HG02943 (cell line): ENCODE results near the gene CDK2AP2.

Experiments
- ATAC-seq: cut with Tn5 transposase; IDR thresholded peaks from one replicate; pipeline ENCODE4 v1.9.1; 2021; ENCODE audit warnings: mild to moderate bottlenecking, low read depth, moderate library complexity; ENCODE audit not compliant: unreplicated experiment

The CDK2AP2 gene

DNA sequence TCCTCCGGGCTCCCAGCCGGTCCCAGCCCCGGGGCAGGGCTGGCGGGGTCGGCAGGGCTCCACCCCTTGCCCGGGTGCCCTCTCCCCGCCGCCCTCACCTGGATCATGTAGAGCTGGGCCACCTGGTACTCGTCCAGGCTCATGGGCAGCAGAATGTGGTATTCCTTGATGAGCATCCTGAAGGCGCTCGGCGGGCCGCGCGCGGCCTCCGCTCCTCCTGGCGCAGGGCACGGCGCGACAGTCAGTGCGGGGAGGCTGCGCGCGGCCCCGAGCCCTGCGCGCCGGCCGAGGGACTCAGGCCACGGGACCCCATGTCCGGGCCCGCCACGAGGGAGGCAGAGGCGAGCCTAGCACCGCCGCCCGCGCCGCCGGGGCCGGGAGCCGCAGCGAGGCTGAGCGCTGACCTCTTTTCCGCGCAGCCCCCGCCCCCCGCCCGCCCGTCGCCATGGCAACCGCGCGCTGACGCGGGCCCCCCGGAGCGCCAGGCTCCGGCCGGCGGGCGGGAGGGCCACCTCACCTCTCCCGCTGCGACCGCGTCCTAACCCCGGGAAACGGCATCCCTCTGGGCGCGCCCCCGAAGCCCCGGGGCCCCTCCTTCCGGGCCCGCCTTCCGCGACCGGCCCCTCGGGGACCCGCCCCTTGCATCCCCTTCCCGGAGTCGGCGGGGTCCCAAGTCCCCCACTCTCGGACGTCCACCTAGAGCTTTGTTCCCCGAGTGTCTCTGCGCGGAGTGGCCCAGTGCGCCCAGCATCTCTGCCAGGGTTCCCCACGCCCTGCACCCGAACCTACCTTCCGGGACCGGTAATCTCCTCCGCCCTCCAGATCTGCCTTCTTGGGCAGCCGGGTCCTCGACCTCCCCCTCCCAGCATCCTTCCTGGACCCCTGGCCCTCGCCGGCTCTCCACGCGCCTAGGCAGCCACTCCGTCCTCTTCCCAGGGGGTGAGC is 3.7 kb downstream of the CDK2AP2 start:
- no peak for ATAC-seq

DNA sequence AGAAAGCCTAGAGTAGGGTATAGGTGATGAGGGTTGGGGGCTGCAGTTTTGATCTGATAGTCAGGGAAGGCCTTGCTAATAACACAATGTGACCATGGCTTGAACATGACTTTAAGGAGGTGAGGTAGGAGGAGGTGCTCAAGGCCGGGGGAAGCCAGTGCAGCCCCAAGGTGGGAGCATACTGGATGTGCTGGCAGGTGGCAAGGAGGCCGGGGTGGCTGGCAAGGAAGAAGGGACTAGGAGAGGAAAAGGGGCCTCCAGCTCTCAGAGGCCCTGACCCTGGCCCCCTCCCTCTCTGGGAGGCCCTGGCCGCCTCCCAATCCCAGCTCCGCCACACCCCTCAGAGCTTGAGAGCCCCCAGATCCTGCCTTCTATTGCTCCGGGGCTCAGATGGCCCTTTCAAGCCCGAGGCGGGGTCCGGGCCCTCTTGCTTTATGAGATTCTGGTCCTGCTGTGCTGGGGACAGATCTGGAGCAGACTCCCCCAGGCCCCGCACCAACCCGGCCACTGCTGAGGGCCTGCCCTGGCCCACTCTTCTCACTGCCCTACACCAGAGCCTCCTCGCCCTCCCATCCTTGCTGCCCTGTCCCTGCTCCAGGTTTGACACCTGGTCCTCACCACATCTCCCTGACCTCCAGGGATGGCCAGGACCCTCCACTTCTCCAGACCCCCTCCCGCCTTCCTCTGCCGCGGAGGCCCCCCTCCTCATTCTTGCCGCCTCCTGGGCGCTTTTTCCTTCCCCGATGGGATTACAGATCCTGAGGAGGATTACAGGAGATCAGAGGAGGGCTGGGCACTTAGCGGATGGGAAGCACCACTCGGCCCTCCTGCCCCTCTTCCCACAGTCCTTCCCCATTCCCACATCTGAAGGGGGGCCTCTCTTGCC is 4.6 kb downstream of the CDK2AP2 start:
- no peak for ATAC-seq

DNA sequence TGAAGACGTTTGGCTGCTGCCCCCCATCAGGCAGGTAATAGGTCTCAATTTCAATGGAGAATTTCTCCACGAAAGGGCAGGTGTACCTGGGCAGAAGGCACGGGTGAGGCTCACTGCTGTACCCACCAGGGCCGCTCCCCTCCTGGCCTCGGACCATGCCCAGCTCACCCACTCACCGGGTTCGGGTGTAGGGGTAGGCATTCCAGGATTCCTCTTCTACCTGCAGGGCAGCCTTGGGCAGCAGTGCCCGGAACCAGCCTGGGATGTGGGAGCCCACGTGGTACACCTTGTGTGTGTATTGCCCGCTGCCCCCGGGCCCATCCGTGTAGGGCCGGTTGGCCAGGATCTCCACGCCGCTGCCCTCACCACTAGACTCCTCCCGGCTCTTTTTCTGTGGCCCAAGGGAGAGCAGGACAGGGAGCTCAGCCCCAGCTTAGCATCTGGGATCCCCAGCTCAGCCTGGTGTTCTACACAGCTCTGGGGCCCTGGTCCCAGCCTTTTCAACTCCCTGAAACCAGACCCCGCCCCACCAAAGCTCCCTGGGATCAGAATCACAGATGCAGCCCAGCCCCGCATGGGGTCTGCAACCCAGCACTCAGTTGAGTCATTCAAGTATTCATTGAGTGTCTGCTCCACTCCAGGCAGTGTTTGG is 5.5 kb downstream of the CDK2AP2 start:
- no peak for ATAC-seq

DNA sequence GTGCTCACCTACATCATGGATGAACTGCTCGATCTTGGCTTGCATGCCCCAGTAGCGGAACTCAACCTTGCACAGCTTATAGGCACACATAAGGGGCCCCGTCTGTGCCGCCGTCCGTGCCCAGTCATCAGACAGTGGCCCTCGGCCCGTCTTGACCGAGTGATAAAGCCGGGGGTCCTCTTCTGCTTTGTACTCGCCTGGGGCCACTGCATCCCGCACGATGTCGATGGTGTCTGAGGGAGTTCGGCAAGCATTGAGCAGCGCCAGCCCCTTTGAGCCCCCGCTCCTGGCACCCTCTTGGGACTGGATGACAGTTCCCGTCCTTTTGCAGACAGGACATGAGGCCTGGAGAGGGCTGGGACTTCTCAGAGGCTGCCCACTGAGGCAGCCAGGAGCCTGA is 6.1 kb downstream of the CDK2AP2 start:
- ATAC-seq, result no peak

DNA sequence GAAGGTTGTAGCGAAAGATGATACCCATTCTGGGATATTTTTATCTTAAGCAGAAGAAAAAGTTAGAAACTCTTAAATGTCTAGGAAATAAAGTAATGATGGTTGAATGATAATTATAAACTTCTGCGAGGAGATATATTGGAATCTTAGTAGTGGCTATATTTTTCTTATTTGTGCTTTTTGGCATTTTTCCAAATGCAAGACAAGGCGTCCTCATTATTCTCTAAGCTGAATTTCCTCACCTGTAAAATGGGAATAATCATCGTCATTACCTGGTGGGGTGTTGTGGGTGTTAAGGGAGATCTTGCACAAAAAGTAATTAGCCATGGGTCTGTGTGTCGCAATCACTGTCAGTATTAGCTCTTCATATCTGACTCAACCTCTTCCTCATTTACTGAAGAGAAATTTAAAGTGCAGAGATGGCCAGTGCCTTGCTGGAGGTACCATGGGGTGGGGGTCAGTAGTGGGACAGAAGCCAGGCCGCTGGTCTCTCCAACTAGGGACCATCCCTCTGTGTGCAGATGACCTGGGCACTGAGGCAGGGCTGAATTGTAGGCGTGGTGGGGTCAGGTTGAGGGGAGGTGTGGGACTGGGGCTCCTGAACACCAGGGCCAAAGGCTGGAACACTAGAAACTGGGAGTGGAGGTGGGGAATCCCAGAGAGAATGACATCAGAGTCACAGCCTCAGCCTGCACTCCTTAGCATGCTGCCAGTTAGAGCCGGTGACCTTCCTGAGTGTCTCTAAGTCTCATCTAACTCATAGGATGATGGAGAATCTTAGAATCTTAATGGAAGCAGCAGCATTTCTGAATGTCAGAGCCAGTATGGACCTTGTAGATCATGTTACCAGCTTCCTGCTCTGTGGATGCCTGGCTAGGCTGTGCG is 6.9 kb downstream of the CDK2AP2 start:
- ATAC-seq, result no peak

DNA sequence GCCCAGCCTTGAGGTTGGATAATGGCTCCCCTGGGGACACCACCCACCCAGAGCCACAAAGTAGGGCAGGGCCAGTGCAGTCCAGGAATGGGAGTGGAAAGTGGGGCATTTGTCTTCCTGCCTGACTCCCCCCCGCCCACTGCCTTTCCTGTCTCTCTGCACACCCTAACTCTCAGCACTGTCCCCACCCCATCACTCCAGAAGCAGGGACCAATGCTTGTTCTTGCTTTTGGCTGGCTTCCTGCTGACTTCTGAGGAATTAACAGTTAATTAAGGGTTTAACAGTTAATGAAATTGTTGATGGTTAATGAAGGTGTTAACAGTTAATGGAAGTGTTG is 7.5 kb downstream of the CDK2AP2 start:
- no peak for ATAC-seq

DNA sequence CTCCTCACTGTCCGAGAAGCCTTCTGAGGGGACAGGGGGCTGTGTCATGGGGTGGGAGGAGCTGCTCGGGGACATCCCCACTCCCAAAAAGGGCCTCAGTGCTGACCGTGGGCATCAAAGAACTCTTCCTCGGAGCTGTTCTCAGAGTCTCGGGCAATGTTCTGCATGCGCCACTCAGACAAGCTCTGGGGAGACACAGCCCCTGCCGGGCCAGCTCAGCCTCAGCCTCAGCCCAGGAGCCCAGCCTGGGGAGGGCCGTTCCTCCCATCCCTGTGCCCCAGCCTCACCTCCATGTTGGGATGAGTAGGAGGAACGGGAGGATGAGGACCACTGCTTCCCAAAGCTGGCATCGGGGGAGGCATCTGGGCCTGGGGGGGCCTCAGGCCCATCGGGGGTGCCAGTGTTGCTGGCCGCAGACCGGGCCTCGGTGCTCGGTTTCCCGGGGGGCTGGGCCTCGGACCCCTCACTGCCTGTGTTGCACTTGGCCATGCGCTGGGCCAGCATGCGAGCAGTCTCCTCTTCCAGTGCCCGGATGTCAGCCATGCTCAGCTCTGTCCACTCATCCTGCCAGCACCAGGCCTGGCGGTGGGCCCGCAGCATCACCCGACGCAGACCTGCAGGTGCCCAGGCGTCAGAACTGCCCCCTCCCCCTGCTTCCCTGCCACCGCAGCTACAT is 8.0 kb downstream of the CDK2AP2 start:
- ATAC-seq, result no peak

DNA sequence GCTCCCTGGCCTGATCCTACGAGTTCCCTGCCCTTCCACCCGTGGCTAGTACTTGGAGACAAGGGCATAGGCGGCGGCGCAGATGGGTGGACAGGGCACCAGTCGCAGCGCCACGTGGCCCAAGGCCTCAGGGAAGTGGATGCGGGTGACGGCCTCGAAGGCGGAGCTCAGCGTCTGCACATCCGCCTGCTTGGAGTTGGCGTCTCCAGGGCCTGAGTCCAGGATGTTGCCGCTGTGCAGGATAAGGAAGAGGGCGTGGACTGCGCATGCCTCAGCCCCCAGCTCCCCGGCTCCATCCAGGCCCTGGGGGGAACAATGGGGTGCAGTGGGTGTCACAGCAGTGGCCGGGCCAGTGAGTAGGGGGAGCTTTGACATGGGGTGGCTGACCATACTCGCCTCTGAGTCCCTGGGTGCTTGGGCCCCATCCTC is 9.4 kb downstream of the CDK2AP2 start:
- ATAC-seq, result no peak

DNA sequence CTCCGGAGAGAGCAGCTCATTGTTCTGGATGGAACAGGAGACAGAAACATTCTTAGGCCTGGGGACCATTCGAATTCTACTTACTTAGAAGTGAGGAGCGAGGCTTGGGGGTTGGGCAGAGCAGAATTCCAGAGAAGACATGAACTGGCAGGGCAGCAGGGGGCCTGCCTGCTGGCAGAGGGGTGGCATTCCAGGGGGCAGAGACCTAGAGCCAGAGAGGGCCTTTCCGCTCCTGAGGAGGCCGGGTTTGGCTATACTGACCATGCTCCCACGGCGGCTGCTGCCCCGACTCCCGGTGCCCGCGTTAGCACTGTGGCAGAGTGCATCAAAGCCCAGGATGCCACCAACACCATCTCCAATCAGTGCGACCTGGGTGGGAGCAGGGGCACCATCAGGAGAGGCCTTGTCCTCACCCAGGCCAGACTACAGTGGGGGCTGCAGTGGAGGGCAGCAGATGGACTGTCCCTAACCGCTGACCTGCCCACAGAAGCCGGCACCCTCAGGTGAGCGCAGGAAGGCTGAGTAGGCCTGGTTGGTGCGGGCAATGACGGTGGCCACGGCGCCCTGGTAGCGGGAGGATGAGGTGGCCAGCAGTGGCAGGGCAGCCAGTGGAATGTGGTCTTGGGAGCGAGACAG is 10.2 kb downstream of the CDK2AP2 start:
- no peak for ATAC-seq

DNA sequence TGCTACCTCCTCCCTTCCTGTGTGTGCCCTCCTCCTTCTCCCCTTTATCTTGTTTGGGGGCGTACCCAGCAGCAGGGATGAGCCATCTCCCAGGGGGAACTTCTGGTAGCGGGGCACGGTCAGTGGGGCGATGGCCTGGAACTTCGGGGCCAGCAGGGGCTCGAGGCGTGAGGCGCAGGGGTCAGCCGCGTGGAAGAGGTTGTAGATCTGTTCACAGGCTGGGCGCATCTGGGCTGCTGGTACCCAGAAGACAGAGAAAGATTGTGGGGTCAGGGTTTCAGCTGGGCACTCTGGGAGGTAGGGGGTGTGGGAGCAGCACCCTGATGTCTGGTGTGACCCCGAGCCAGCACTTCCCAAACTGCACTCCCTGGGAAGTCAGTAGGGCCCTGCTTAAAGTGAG is 11.8 kb downstream of the CDK2AP2 start:
- ATAC-seq, result no peak

DNA sequence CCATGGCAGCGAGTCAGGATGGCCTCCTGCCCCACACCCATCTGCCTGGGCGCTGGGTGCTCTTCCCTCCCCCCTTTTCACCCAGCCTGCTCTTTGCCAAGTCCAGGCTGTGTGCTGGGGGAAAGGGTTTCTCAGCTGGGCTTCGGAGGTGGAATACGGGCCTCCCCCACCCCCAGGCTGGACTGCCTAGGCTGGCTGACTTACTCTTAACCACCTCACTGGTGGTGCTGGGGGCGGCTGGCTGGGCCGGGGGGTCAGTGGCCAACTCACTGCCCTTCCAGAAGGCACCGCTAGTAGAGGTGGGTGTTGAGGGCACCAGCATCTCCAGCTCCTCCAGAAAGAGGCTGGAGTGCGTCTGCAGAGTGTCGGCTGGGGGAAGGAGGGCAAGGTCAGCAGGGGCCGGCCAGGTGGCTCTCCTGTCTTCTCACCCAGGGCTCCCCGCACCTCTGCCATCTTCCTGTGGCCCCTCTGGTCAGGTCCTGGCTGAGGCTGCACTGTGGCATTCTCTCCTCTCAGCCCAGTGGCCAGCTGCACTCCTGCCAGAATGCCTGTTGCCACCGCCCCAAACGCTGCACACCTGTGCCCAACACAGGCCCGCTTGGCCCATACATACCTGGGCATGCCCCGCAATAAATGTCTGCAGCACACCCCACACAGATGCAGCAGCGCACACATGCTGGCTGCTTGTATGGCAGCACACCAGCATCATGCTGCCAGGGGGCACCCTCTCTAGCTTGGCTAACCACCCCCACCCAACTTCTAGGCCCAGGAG is 12.5 kb downstream of the CDK2AP2 start:
- no peak for ATAC-seq

DNA sequence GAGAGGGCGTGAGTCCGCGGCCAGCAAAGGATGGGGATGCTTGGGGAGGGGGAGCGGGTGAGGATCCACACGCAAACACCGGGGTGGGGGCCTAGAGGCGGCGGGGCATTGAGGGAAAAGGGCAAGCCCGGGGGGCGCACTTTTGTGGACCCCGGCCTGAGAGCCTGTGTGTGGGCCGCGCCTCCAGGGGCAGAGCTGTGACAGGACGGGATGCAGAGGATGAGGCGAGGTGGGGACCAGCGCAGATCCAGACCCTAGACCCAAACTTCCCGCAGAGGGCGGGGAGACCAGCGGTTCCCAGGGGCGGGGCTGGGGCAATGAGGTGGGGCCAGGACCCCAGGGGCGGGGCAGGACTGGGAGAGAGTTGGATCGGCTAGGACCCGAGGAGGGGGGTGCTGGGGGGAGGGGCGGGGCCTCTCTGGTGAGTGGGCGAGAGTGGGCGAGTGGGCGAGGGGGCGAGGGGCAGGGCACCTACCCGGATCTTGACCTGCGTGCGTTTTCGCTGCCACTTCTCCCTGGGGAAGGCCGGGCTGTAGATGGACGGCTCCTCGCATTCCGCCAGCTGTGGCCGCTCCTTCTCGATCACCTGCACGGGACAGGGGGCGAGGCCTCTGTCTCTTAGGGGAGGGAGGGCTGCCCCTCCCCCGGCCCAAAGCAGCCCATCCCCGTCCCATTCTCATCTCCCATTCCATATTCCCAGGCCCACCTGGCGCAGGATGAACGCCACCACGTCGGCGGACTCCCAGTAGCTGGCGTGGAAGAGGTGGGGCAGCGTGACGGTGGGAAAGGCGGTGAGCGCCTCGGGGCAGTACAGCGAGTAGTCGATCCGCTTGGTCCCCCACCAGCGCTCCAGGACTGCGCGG is 13.4 kb downstream of the CDK2AP2 start:
- ATAC-seq, result no peak

DNA sequence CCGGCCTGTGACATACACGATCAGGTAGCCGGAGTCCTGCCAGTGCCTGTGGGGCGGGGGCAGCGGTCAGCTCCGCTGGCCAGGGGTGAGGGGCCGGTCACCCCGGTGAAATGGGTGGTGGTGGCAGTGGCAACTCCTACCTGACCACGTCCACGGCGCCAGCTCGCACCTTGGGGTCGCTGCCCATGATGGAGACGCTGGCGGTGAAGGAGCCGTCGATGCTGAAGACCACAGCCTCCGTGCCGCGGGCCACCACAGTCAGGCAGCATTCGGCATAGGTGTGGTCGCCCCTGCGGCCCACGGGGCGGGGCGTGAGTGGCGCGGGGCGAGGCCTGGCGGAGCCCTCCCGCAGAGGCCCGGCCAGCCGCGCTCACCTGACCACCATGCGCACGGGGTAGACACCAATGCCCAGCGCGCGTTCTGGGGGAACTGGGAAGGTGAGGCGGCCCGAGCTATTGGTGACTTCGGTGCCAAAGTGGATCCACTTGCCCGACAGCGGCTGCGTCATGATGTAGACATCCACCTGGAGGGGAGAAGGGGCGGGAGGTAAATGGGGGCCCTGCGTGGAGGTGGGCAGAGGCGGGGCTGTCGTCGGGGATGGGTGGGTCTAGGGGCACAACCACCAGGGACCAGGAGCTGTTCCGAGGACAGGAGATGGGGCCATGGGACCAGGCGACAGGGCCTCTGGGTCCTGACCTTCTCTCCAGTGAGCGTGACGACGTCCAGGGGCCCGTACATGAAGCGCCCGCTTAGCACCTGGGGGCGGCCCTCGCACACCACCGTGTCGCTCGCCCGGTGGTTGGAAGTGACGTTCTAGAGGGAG is 14.2 kb downstream of the CDK2AP2 start:
- ATAC-seq, result no peak

DNA sequence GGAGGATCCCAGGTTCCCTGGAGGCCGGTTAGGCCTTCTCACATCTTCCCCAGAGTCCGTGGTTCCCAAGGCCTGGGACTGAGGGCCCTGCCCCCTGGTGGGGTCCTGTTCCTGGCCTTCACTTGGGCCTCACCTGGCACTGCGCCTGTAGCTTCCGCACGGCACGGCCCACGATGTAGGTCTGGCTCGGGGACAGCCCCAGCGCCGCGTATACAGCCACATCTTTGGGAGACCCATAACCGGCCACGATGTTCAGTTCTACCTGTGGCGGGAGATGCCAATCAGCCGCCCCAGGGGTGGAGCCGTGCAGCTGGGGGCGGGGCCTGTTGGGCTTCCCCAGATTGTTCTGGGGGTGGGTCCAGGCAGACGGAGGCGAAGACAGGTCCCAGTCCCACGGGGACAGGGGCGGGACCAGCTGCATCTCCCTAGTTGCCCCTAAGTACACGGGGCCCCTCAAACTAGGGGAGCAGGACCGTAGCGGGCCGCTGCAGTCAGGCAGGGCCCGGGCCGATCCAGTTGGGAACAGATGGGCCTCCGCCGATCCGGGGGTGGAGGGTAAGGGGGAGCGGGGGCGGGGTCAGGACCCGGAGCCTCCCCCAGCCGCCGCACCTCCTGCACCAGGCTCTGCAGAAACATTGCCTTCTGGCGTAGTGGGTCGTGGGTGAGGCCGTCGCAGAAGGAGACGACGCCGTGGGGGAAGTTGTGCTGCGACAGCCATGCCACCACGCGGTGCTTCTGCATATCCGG is 15.0 kb downstream of the CDK2AP2 start:
- no peak for ATAC-seq

DNA sequence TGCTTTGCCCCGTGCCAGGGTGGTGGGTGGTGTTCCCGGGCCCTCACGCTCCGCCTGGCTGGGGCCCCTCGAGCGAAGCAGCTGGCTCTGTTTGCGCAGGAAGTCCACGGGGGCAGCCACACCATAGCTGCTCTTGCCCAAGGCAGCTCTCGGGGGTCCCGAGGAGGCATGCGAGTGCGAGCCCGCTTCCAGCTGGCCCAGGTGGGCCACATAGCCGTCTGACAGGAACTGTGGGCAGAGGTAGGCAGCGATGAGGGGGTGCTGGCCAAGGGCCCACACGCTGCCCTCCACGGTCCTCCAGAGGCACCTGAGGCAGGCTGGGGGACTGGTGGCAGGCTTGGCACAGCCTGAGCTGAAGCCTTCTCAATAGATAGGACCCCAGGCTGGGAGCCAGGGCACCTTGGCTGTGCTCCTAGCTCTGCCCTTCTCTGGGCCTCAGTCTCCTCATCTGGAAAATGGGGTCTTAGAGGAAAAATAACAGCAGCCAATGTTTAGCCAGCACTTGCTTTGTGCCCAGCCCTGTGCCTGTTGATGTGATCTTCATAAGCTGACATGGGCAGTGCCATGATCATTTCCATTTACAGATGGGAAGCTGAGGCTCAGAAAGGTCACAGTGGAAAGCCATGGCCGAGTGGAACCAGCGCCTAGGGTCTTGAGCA is 15.8 kb downstream of the CDK2AP2 start:
- ATAC-seq, result no peak
